A549 (cell line): ENCODE data around the gene TIMP3. TPM values are rescaled to one million over a fixed set of nuclear protein-coding genes. Genes with fewer than 3 reads are reported as not detected.

ENCODE experiments used
- ATAC-seq, 2 experiments: fragments of 200-7000 bp in 1 of 2; fragments of >200 bp in 1 of 2; cut with Nextera tagmentation in 1 of 2; cut with Tn5 transposase in 1 of 2; 3 replicates each; pipeline versions ENCODE4 v1.8.0 to v1.9.1; 2018 to 2020; ENCODE audit warnings: mild to moderate bottlenecking in 1 of 2, moderate library complexity in 1 of 2
- CTCF ChIA-PET: fragments of 300-600 bp; sonication (Branson Sonifier 250); formaldehyde crosslinking; extraction: SDS; loops from one replicate; lab custom pipeline; 2021; ENCODE audit warnings: antibody characterized with exemption, inconsistent platforms; lab: Yijun Ruan, JAX
- POLR2A ChIA-PET: fragments of 350-600 bp; formaldehyde crosslinking; extraction: SDS; loops from one replicate; lab custom pipeline; 2021; ENCODE audit warnings: antibody characterized with exemption, inconsistent platforms; lab: Yijun Ruan, JAX
- DNase-seq, 2 experiments: peaks; one replicate each; pipeline versions ENCODE4 v3.0.0 to v3.0.0-alpha.2; 2011 to 2016; ENCODE audit warnings: low read depth in 1 of 2, low spot score in 1 of 2
- FAIRE-seq: peaks from 2 replicates; lab custom pipeline; 2011; peaks lifted over from hg19 to GRCh38; lab: Jason Lieb, UNC
- H3K27ac ChIP-seq, 2 experiments: fragments of >200 bp; sonication (Bioruptor Twin); formaldehyde crosslinking; 3 replicates each; pipeline ENCODE4 v1.5.1; 2016 to 2017
- H3K4me1 ChIP-seq: fragments of >200 bp; sonication (Bioruptor Twin); formaldehyde crosslinking; 3 replicates; pipeline ENCODE4 v1.6.1; 2016
- H3K4me2 ChIP-seq: fragments of >200 bp; sonication (Bioruptor Twin); formaldehyde crosslinking; 3 replicates; pipeline ENCODE4 v1.6.1; 2016
- H3K4me3 ChIP-seq: fragments of >200 bp; sonication (Bioruptor Twin); formaldehyde crosslinking; 3 replicates; pipeline ENCODE4 v1.5.1; 2016
- H3K9me3 ChIP-seq: fragments of >200 bp; sonication (Bioruptor Twin); formaldehyde crosslinking; 3 replicates; pipeline ENCODE4 v1.6.1; 2016
- BHLHE40 ChIP-seq: IDR thresholded peaks from 2 replicates; pipeline ENCODE4 v1.6.1; 2012; ENCODE audit warnings: low read depth, low read length, inconsistent platforms
- CBX2 ChIP-seq: fragments of 200-600 bp; sonication (generic); IDR thresholded peaks from 2 replicates; pipeline ENCODE4 v1.6.1; 2016; ENCODE audit warnings: low read depth, mild to moderate bottlenecking, borderline replicate concordance
- CEBPB ChIP-seq, 2 experiments: fragments of >200 bp in 1 of 2; sonication (Bioruptor Twin) in 1 of 2; formaldehyde crosslinking in 1 of 2; IDR thresholded peaks; 2 replicates each; pipeline ENCODE4 v1.6.1; 2012 to 2016
- CHD2 ChIP-seq: fragments of 150-350 bp; IDR thresholded peaks from 2 replicates; pipeline ENCODE4 v1.6.1; 2014; ENCODE audit warnings: low read length; ENCODE audit not compliant: partially characterized antibody
- CHD4 ChIP-seq: fragments of 200-600 bp; sonication (generic); IDR thresholded peaks from 2 replicates; pipeline ENCODE4 v1.6.1; 2016; ENCODE audit warnings: antibody characterized with exemption, mild to moderate bottlenecking, borderline replicate concordance
- EHF ChIP-seq: fragments of 250-450 bp; sonication (Bioruptor Pico); IDR thresholded peaks from 2 replicates; pipeline ENCODE4 v1.5.0; 2020; ENCODE audit warnings: mild to moderate bottlenecking
- ESRRA ChIP-seq: fragments of 150-350 bp; IDR thresholded peaks from 2 replicates; pipeline ENCODE4 v1.6.1; 2014; ENCODE audit warnings: mild to moderate bottlenecking, low read length, borderline replicate concordance
- HDAC2 ChIP-seq: fragments of 200-600 bp; sonication (generic); IDR thresholded peaks from 2 replicates; pipeline ENCODE4 v1.6.1; 2016
- HEYL ChIP-seq: fragments of 250-450 bp; sonication (Bioruptor Pico); IDR thresholded peaks from 2 replicates; pipeline ENCODE4 v1.8.0; 2021; ENCODE audit warnings: mild to moderate bottlenecking, moderate library complexity
- HOXB5 ChIP-seq: fragments of 250-450 bp; sonication (Bioruptor Pico); IDR thresholded peaks from 2 replicates; pipeline ENCODE4 v1.5.0; 2020; ENCODE audit warnings: mild to moderate bottlenecking, moderate library complexity
- JUNB ChIP-seq: fragments of >200 bp; sonication (Bioruptor Twin); formaldehyde crosslinking; IDR thresholded peaks from 2 replicates; pipeline ENCODE4 v1.6.1; 2016
- KDM5A ChIP-seq: fragments of 200-600 bp; sonication (generic); IDR thresholded peaks from 2 replicates; pipeline ENCODE4 v1.6.1; 2016; ENCODE audit warnings: antibody characterized with exemption, mild to moderate bottlenecking
- MAZ ChIP-seq: fragments of 150-350 bp; IDR thresholded peaks from 2 replicates; pipeline ENCODE4 v1.6.1; 2014; ENCODE audit warnings: antibody characterized with exemption, low read depth, low read length, borderline replicate concordance
- NFE2L2 ChIP-seq: fragments of 150-350 bp; conservative IDR thresholded peaks from 2 replicates; pipeline ENCODE4 v1.6.1; 2014; ENCODE audit warnings: low read length
- PHF8 ChIP-seq: fragments of 200-600 bp; sonication (generic); IDR thresholded peaks from 2 replicates; pipeline ENCODE4 v1.6.1; 2016; ENCODE audit warnings: low read depth, mild to moderate bottlenecking, antibody characterized with exemption, moderate library complexity, borderline replicate concordance
- POLR2A ChIP-seq: IDR thresholded peaks from 2 replicates; pipeline ENCODE4 v1.6.1; 2012; ENCODE audit warnings: mild to moderate bottlenecking, low read length
- POLR2AphosphoS2 ChIP-seq: conservative IDR thresholded peaks from 2 replicates; pipeline ENCODE4 v1.6.1; 2012; ENCODE audit warnings: low read length, improper control_type of control experiment, inconsistent platforms
- SREBF2 ChIP-seq: fragments of 450-650 bp; IDR thresholded peaks from 2 replicates; pipeline ENCODE4 v1.6.1; 2014; ENCODE audit warnings: mild to moderate bottlenecking, moderate library complexity
- ZNF302 ChIP-seq: fragments of 250-450 bp; sonication (Bioruptor Pico); IDR thresholded peaks from 2 replicates; pipeline ENCODE4 v1.9.0; 2021; ENCODE audit warnings: inconsistent platforms, mild to moderate bottlenecking, moderate library complexity
- WGBS: methylation state at CpG from one replicate; pipeline ENCODE4 v1.1.6; 2017; ENCODE audit errors: missing lambda C conversion rate; 5-methylcytosine and 5-hydroxymethylcytosine counted together
- polyA plus RNA-seq, 4 experiments: library from polyadenylated mRNA; depleted of rRNA in 3 of 4; stranded (reverse); fragments of >200 nt; fragmentation: RNase III in 1 of 4; extraction: RNeasy Plus Mini Kit Qiagen cat#74134 plus additional on column Dnase treatment in 1 of 4; gene quantifications; 2 replicates in 3 of 4; 3 replicates in 1 of 4; pipeline ENCODE4 v1.2.3, GENCODE V29; 2011 to 2017
- TF ChIP-seq, protein P1 (sequence below): fragments of >200 bp; sonication (Bioruptor Twin); formaldehyde crosslinking; IDR thresholded peaks from 3 replicates; pipeline ENCODE4 v1.6.1; 2016
- TF ChIP-seq, protein P2 (sequence below): fragments of 200-600 bp; sonication (generic); IDR thresholded peaks from 2 replicates; pipeline ENCODE4 v1.6.1; 2016; ENCODE audit warnings: antibody characterized with exemption, mild to moderate bottlenecking, moderate library complexity
- TF ChIP-seq, protein P3 (sequence below): IDR thresholded peaks from 2 replicates; pipeline ENCODE4 v1.6.1; 2012
- TF ChIP-seq, protein P4 (sequence below): fragments of 250-450 bp; sonication (Bioruptor Pico); IDR thresholded peaks from 2 replicates; pipeline ENCODE4 v1.5.0; 2021; ENCODE audit warnings: mild to moderate bottlenecking, moderate library complexity, borderline replicate concordance
- TF ChIP-seq, protein P5 (sequence below): IDR thresholded peaks from 2 replicates; pipeline ENCODE4 v1.6.1; 2012; ENCODE audit warnings: low read depth, borderline replicate concordance

The TIMP3 gene
- polyA plus RNA-seq, 2 of the 4 experiments (the other 2 are of a cell fraction) = 1.4 to 1.7 TPM

DNA sequence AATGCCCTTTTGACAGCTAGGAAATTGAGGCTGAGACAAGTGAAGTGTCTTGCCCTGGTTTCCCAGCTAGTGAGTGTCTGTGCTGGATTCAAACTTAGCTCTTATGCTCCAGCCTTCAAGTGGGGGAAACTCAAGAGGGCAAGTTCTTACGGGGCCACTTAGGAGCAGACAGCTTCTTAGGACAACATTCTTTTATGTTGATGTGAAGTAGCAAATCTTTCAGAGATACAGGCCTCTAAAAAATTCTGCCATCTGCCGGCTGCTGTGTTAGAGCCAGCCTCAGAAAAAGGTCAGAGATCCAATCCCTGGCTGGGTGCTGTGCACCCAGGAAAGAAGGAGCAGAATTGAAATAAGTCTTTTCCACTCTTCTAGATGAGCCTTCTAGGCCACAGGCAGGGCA, 26.6 kb downstream of the TIMP3 start:
- no peak overlapping the region for H3K4me2 ChIP-seq
- WGBS = 52% methylated on average over 2 of the region's 2 CpGs
- no peak for TF ChIP-seq HOXB5 (CRISPR knock-in tag)
- TF ChIP-seq MAZ = no peak
- TF ChIP-seq POLR2A = no peak
- TF ChIP-seq CHD4 = no peak
- TF ChIP-seq, protein P1, sequence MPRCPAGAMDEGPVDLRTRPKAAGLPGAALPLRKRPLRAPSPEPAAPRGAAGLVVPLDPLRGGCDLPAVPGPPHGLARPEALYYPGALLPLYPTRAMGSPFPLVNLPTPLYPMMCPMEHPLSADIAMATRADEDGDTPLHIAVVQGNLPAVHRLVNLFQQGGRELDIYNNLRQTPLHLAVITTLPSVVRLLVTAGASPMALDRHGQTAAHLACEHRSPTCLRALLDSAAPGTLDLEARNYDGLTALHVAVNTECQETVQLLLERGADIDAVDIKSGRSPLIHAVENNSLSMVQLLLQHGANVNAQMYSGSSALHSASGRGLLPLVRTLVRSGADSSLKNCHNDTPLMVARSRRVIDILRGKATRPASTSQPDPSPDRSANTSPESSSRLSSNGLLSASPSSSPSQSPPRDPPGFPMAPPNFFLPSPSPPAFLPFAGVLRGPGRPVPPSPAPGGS = no peak
- TF ChIP-seq, protein P2, sequence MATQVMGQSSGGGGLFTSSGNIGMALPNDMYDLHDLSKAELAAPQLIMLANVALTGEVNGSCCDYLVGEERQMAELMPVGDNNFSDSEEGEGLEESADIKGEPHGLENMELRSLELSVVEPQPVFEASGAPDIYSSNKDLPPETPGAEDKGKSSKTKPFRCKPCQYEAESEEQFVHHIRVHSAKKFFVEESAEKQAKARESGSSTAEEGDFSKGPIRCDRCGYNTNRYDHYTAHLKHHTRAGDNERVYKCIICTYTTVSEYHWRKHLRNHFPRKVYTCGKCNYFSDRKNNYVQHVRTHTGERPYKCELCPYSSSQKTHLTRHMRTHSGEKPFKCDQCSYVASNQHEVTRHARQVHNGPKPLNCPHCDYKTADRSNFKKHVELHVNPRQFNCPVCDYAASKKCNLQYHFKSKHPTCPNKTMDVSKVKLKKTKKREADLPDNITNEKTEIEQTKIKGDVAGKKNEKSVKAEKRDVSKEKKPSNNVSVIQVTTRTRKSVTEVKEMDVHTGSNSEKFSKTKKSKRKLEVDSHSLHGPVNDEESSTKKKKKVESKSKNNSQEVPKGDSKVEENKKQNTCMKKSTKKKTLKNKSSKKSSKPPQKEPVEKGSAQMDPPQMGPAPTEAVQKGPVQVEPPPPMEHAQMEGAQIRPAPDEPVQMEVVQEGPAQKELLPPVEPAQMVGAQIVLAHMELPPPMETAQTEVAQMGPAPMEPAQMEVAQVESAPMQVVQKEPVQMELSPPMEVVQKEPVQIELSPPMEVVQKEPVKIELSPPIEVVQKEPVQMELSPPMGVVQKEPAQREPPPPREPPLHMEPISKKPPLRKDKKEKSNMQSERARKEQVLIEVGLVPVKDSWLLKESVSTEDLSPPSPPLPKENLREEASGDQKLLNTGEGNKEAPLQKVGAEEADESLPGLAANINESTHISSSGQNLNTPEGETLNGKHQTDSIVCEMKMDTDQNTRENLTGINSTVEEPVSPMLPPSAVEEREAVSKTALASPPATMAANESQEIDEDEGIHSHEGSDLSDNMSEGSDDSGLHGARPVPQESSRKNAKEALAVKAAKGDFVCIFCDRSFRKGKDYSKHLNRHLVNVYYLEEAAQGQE = no peak
- TF ChIP-seq, protein P3, sequence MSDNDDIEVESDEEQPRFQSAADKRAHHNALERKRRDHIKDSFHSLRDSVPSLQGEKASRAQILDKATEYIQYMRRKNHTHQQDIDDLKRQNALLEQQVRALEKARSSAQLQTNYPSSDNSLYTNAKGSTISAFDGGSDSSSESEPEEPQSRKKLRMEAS = no peak
- CTCF ChIA-PET = interaction anchor here (1.3 to 2.3 kb wide), 2 partner anchors 34 to 299 kb away, joined by 3 to 9 read pairs; no protein-coding TSS in a partner anchor
- DNase-seq (no peak), ATAC-seq (no peak), FAIRE-seq (no peak)
- no peak overlapping the region for H3K4me3 ChIP-seq
- H3K27ac ChIP-seq = no peak overlapping the region
- POLR2A ChIA-PET = no interaction called here
- no peaks in the 10 kb centered on the region for H3K9me3 ChIP-seq
- no peaks in the 10 kb centered on the region for H3K4me1 ChIP-seq

DNA sequence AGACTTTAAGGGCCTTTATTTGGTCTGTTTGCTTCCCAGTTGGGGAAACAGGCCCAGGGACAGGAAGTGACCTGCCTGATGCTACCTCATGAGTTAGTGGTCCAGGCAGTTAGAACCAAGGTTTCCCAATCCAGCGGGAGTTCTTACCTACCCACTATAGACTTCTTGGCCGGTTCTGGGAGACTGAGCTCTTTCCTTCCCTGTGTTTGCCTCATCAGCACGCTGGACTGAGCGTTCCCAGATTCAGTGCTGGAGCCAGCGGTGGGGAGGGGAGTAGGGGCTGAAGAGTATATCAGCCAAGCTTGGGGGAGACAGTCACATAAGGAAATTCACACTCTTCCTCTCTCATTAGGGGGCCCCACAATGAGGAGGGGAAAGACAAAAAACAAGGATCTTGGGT, 27.1 kb downstream of the TIMP3 start:
- no peak overlapping the region for H3K4me3 ChIP-seq
- FAIRE-seq (no peak), DNase-seq (no peak), ATAC-seq (no peak)
- 39% methylated on average over 3 of the region's 5 CpGs for whole genome bisulfite sequencing
- CTCF ChIA-PET = interaction anchor here (1.5 to 2.3 kb wide), 2 partner anchors 25 to 300 kb away, joined by 3 to 9 read pairs; no protein-coding TSS in a partner anchor
- no peaks in the 10 kb centered on the region for H3K4me1 ChIP-seq
- TF ChIP-seq EHF (no peak), POLR2AphosphoS2 (no peak), HDAC2 (no peak), JUNB (no peak), CEBPB (IDR thresholded peaks at IDR 0.05) (no peak), CBX2 (no peak), HEYL (CRISPR knock-in tag) (no peak), KDM5A (no peak), ZNF302 (CRISPR knock-in tag) (no peak), ESRRA (no peak), PHF8 (no peak), BHLHE40 (no peak), SREBF2 (no peak), NFE2L2 (no peak), CHD2 (no peak), HOXB5 (CRISPR knock-in tag) (no peak)
- TF ChIP-seq, protein P4, sequence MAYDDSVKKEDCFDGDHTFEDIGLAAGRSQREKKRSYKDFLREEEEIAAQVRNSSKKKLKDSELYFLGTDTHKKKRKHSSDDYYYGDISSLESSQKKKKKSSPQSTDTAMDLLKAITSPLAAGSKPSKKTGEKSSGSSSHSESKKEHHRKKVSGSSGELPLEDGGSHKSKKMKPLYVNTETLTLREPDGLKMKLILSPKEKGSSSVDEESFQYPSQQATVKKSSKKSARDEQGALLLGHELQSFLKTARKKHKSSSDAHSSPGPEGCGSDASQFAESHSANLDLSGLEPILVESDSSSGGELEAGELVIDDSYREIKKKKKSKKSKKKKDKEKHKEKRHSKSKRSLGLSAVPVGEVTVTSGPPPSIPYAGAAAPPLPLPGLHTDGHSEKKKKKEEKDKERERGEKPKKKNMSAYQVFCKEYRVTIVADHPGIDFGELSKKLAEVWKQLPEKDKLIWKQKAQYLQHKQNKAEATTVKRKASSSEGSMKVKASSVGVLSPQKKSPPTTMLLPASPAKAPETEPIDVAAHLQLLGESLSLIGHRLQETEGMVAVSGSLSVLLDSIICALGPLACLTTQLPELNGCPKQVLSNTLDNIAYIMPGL = no peak
- TF ChIP-seq, protein P5, sequence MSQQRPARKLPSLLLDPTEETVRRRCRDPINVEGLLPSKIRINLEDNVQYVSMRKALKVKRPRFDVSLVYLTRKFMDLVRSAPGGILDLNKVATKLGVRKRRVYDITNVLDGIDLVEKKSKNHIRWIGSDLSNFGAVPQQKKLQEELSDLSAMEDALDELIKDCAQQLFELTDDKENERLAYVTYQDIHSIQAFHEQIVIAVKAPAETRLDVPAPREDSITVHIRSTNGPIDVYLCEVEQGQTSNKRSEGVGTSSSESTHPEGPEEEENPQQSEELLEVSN = no peak
- TF ChIP-seq, protein P3 = no peak
- no peak overlapping the region for H3K4me2 ChIP-seq
- H3K9me3 ChIP-seq = no peaks in the 10 kb centered on the region
- no peak overlapping the region for H3K27ac ChIP-seq
- POLR2A ChIA-PET = no interaction called here
